GM19455 (cell line): ENCODE results near the gene ALPK3.

Source experiments
- ATAC-seq: cut with Tn5 transposase; IDR thresholded peaks from one replicate; pipeline ENCODE4 v1.9.1; 2021; ENCODE audit not compliant: unreplicated experiment

ALPK3 gene

GRCh38 chr15:84823282-84823878 lies 6.2 kb downstream of the ALPK3 start:
- no peak for ATAC-seq

- no peak for ATAC-seq
These were observed 7.3 kb downstream of the ALPK3 start for GRCh38 chr15:84824260-84825007.

GRCh38 chr15:84826369-84826823 lies 9.2 kb downstream of the ALPK3 start:
- ATAC-seq, result no peak

GRCh38 chr15:84827246-84827645 lies 10.1 kb downstream of the ALPK3 start:
- ATAC-seq, result no peak

- no peak for ATAC-seq
These were observed 11.1 kb downstream of the ALPK3 start for GRCh38 chr15:84828086-84828908.

- no peak for ATAC-seq
These were observed 12.3 kb downstream of the ALPK3 start for GRCh38 chr15:84829428-84829827.

GRCh38 chr15:84830036-84830435 lies 12.9 kb downstream of the ALPK3 start:
- no peak for ATAC-seq

- ATAC-seq, result no peak
These were observed 13.9 kb downstream of the ALPK3 start for GRCh38 chr15:84831028-84831427.

- no peak for ATAC-seq
These were observed 14.5 kb downstream of the ALPK3 start for GRCh38 chr15:84831613-84832012.

GRCh38 chr15:84832448-84833040 lies 15.4 kb downstream of the ALPK3 start:
- ATAC-seq, result no peak

- no peak for ATAC-seq
These were observed 16.5 kb downstream of the ALPK3 start for GRCh38 chr15:84833447-84834228.

GRCh38 chr15:84834229-84834955 lies 17.2 kb downstream of the ALPK3 start:
- no peak for ATAC-seq

- no peak for ATAC-seq
These were observed 17.8 kb downstream of the ALPK3 start for GRCh38 chr15:84834969-84835368.

GRCh38 chr15:84835661-84836337 lies 18.6 kb downstream of the ALPK3 start:
- no peak for ATAC-seq

- ATAC-seq, result no peak
These were observed 19.7 kb downstream of the ALPK3 start for GRCh38 chr15:84836844-84837243.

- no peak for ATAC-seq
These were observed 22.6 kb downstream of the ALPK3 start for GRCh38 chr15:84839714-84840113.

- no peak for ATAC-seq
These were observed 23.1 kb downstream of the ALPK3 start for GRCh38 chr15:84840255-84840654.

- ATAC-seq, result no peak
These were observed 23.7 kb downstream of the ALPK3 start for GRCh38 chr15:84840741-84841429.

GRCh38 chr15:84842781-84843180 lies 25.6 kb downstream of the ALPK3 start:
- no peak for ATAC-seq
